GM21786 (cell line): ENCODE measurements around the gene WNT10A.

Experiments used
- ATAC-seq: cut with Tn5 transposase; IDR thresholded peaks from one replicate; pipeline ENCODE4 v1.9.1; 2021; ENCODE audit not compliant: unreplicated experiment

Gene WNT10A

DNA sequence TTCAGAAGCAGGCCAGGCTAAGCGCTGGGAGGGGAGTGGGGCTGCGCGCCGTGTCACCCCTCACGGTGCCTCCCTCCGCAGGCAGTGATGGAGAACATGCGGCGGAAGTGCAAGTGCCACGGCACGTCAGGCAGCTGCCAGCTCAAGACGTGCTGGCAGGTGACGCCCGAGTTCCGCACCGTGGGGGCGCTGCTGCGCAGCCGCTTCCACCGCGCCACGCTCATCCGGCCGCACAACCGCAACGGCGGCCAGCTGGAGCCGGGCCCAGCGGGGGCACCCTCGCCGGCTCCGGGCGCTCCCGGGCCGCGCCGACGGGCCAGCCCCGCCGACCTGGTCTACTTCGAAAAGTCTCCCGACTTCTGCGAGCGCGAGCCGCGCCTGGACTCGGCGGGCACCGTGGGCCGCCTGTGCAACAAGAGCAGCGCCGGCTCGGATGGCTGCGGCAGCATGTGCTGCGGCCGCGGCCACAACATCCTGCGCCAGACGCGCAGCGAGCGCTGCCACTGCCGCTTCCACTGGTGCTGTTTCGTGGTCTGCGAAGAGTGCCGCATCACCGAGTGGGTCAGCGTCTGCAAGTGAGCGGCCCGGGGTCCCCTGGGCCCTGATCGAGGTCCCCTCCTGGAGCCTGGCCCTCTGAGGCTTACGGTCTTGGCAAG lies 12.2 kb downstream of the WNT10A start:
- ATAC-seq, result peak; percentile 44

DNA sequence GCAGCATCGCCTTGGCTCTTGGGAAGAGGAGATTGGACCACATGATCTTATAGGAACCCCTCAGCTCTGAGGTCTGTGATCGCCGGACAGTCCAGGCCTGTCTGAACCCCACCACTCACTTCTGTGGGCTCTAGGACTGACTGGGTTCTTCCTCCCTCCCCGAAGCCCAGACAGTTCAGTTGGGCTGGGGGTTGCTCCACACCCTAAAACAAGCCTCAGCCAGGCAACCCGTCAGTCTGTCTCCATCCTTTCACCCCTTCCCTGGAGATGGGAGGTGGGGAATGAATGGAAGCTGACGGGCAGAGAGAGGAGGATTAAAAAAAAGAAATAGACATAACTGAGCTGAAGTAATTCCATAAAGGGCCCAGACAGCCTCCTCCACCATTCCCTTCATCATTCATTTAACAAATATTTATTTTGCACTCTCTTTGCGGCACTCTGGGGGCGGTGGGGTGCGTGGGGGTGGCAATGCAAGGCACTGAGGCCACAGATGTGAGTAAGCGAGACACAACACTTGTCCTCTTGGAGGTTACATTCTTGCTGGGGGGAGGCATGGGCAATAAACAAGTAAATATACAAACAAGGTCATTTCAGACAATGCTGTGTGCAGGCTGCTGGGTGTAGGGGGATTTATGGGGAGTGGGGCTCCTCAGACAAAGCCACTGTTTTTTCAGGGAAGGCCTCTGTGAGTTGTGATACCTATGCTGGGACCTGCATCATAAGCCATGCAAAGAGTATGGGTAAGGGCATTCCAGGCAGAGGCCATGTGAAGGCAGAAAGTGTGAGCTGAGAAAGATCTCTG lies 12.9 kb downstream of the WNT10A start:
- ATAC-seq, result no peak

DNA sequence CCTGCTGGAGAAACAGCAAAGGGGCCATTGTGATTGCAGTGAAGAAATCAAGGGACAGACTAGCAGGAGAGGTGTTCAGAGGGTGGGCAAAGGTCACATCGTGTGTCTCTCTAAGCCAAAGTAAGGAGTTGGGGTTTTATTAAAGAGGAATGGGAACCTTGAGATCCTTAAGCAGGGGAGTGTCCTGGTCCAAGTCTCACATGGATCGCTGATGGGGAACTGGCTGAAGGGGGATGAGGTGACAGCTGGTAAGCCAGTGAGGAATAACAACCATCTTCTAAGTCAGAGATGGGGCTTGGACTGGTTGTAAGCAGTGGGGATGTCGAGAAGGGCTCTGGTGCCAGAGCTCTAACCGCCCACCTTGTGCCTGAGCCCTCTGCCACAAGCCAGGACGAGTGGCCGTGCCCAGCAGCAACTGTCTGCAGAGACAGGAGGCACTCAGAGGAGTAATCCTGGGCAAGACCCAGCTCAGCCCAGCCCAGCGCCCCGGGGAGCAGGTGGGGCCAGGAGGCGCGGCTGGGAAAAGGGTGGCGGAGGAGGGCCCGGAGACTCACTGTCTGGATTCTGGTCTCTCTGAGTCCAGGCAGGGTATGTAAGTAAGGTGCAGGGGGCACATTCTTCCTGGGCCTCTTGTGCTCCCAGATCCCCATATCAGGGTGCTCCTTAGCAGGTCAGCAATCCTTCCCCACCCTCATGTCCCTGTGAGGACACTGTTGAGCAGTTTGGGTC lies 13.7 kb downstream of the WNT10A start:
- ATAC-seq, result no peak

DNA sequence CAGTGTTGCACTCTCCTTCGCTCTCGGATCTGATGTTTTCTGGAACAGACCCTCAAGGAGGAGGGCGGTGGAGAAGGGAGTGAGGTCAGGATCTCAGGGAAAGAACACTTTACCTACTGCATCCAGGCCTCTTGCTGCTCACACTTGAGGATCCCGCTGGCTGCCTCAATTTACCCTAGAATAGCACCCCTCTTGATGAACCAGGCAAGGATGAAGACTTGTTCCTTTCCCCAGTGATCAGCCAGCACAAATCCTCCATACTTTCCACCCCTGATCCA lies 14.2 kb downstream of the WNT10A start:
- ATAC-seq, result no peak

DNA sequence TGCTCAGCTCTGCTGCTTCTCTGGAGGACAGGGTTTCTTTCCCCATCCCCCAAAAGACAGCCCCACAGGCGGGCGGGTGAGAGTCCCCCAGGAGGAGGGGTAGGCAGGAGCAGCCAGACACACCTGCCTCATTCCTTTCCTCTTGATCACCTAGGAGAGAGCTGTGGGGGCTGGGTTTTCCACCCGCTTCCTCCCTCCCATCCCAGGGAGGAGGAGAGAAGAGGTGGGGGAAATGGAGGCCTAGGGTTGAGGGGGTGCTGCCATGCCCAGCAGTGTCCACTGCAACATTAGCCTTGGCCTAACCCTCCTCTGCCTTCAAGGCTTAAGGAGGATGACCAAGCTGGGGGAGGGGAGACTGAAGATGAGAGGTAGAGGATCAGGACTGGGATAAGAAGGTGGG lies 14.7 kb downstream of the WNT10A start:
- no peak for ATAC-seq

DNA sequence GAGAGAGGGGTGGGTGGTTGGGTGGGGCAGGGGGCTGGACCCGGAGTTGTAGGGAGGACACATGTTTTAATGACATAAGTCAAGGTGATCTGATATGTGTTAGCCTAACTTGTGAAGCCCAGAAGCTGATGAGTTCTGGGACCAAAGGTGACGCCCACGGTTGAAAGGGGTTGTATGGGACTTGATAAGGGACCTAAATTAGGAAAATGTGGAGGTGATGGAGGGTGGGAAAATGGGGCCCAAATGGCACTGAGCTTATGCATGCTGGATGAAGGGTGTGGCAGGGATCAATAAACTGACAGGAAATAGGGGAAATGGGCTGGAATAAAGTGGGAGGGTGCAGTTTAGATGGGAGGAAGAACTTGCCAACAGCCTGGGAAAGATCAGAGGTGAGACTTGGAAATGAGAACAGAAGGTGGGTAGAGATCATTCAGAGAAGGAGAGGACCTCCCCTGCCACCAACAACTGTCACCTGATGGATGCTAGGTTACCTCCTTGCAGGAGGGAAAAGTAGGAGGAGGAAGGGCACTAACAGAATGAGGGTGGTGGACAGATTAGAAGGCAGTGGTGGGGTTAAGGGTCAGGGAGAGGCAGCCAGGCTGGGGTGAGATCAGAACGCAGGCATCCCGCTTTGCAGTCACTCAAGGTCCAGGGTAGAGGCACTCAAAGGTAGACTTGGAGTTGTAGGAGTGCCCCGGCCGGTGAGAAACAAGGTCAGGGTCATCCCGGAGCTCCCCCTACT lies 15.3 kb downstream of the WNT10A start:
- ATAC-seq, result peak; percentile 14

DNA sequence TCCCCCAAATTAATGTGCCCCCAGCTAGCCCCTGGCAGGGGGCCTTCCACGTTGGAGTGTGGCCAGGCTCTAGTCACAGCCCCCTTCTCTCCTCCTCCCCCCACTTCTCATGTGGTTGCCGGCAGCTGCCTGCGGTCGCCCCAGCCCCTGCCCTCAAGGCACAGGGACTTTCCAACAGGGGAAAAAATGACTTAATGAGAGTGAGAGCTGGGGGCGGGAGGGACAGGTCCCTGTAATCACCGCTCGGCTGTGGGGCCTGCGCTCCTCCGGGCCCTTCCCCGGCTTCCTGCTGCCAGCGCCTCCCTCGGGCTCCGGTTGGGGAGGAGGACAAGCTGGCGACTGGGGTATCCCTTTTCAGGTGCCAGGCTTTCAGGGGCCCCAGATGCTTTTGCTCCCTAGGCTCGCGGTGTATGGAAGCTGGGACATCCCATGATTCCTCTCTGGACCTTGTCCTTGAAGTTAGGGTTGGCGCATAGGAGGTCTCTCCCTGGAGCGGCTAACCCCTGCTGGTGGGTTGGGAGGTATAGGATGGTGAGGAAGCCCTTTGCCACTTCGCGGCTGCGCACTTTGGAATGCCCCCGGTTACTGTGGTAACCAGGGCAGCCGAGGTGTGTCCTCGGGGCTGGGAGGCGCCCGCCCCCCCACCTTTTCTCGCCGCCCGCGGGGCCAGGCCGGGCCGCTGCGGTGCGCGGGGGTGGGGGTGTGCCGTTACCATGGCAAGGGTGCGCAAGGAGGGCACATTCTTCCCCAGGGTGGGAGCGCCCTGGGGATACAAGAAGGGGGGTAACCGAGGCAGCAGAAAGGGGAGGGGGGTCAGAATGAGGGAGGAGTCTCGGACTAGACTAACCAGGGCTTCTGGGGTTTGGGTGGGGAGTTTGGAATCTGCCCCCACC lies 16.1 kb downstream of the WNT10A start:
- peak; percentile 67 for ATAC-seq

DNA sequence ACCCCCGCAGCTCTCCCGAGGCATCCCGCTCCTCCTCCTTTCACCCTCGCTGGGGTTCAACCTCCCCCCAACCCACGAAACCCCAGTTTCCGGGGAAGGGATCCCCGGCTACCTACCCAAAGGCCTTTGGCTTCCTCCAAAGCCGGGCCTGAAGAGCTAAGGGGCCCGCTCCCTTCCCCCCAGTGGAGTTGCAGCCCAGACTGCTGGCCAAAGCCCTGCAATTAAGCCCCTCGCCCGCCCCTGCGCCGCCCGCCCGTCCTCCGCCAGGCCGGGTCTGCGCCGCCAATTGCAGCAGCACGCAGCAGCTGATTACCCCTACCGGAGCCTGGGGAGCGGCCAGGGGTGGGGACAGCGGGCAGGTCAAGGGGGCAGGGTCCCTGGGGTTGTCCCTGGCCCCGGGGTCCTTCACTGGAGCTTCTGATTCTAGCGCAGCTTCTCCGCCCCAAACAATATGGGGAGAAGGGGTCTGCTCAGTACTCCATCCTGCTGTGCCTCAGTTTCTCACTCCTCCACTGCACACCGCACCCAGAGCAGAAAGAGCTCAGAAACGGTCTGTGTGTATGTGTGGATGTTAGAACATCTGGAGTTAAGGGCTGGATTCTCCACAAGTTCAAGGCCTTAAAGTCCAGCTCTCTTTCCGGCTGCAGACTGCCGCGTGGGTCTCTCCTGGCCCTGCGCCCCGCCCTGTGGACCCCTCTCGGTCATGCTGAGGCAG lies 16.9 kb downstream of the WNT10A start:
- no peak for ATAC-seq

DNA sequence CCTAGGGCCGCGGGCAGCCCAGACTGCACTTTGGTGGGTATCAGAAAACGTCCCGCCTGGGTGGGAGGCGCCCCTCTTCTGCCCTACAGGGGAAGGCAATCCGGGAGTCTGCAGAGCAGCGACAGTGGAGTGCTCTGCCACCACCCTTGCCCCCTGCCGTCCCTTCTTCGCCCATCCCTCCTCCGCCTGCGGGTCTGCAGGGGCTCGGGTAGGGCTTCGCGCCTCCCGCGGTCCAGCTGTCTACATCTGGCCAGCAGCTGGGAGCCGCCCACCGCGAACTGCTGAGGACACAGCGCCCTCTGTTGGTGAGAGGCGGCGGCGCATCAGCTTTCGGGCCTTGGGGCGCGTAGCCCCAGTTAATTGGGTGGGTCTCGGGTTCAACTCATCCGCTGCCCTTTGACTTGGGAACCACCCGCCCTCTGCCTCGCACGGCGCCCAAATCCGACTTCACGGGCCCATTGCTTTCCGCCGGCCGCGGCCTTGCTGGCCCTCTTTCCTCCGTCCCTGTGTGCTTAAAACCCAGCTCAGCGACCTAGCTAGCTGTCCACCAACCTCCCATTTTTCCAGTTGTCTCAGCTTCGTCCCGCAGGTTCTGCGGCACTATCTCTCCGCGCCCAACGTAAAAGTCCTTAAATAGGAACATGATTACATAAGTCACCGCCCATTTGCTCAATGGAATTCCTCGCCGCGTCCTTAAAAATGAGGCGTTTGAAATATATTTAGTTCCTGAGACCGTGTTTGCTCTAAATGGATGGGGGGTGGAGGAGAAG lies 17.6 kb downstream of the WNT10A start:
- peak; percentile 21 for ATAC-seq

DNA sequence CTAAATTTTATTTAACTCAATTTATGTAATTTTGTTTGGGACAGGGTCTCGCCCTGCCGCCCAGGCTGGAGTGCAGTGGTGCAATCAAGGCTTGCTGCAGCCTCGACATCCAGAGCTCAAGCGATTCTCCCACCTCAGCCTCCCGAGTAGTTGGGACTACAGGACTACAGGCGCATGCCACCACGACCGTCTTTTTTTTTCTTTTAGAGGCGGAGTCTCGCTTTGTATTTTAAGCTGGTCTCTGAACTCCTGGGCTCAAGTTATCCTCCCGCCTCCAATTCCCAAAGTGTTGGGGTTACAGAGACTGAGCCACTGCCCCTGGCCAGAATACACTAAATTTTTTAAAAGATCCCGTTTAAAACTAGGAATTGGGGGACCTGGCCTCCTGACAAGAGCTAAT lies 18.5 kb downstream of the WNT10A start:
- no peak for ATAC-seq

DNA sequence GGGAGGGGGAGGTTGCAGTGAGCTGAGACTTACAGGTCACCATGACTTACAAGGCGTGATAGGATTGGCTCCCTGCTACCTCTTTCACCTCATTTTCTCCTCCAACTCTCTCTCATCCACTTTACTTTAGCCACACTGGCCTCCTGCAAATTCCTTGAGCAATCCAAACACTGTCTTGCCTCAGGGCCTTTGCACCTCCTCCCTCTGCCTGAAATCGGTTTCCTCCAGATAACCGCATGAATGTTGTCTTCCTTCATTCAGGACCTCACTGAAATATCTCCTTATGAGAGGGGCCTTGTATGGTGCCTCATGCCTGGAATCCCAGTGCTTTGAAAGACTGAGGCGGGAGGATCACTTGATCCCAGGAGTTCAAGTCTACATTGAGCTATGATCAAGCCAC lies 21.8 kb downstream of the WNT10A start:
- no peak for ATAC-seq

DNA sequence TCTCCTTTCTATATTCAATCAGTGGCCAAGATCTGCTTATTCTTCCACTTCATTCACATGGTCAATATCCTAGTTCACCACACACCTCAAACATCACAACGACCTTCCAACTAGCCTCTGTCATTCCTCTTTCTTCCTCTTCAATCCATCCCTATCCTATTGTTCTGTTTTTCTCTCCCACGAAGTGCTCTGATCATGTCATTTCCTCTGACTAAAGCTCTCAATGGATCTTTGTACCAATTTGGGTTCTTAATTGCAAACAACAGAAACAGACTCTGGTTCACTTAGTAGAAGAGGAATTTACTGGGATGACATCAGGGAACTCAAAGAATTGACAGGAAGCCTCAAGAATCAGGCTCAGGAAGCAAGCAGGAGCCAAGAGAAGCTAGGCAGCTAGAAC lies 23.5 kb downstream of the WNT10A start:
- no peak for ATAC-seq

DNA sequence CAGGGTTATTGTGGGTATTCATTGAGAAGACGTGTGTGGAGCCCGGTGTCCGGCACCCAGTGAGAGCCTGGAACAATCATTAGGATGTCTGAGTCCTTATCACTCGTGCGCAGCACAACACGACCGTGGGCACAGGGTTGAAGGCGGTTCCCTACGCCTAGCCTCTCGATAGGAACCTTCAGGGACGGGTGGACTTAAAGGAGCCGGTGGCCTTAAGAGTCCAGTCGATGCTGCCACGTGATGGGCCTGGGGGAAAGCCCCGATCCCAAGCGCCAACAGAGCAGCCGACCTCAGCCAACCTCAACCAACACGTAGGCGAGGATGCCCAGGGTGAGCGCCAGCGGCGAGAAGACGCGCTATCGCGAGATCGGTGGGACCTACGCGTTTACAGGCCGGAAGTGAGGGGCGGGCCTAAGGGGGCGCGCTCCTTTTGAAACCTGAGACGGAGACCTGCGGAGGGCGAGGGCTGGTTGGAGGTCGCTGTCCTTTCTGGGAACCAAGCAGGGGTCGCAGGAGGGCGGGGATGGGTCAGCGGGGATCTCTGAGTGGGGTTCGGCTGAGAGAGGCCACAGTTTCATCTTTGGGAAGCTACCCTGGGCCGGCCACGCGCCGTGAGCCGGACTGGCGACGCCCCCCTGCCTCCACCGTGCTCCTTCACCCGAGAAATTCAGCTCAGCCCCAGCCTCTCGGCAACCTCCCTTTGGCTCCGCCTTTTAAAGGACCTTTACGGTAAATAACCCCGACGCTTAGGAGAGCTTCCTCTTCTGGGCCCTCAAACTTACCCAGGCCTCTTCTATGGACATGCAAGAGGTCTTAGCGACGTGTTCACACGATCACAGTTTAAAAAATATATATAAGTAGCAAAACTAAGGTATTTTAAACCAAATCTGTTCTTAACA lies 28.3 kb downstream of the WNT10A start:
- peak; percentile 90 for ATAC-seq

DNA sequence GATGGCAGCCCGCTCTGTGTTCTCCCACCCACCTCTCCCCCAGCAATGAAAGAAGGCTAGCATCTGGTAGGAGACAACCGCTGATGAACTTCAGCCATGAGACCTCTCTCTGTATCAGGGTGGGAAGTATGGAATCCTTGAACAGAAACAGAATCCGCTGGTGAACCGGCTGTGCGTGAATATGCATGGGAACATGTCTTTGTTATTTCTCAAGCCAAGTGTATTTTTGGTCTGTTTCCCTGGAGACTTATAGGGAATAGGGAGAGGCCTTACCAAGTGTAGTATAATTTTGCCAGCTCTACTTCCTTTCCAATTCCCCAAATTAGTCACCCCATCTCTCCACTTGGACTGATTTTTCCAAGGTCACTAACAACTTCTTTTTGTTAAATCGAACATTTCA lies 30.1 kb downstream of the WNT10A start:
- ATAC-seq, result no peak

DNA sequence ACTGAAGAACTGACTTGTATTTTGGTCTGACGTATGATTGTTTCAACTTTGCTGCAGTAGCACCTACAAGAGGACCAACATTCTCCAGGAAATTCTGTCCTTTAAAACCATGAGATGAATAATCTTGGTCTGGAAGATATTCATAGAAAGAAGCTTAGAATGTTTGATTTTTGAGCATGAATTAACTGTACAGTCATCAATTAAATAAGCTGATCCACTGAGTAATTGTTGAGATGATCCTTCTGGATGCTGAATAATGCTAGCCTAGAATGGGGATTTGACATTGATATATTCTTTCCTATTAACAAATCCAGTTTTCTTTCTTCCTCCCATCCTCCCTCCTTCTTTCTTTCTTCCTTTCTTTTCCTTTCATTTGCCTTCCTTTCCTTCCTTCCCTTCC lies 39.9 kb downstream of the WNT10A start:
- no peak for ATAC-seq

DNA sequence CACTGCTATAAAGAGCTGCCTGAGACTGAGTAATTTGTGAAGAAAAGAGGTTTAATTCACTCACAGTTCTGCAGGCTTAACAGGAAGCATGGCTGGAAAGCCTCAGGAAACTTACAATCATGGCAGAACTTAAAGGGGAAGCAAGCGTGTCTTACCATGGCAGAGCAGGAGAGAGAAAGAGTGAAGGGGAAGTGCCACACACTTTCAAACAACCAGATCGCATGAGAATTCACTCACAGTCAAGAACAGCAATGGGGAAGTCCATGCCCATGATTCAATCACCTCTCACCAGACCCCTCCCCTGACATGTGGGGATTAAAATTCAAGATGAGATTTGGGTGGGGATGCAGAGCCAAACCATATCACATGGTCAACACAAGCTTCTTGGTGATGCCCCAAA lies 44.1 kb downstream of the WNT10A start:
- ATAC-seq, result no peak

DNA sequence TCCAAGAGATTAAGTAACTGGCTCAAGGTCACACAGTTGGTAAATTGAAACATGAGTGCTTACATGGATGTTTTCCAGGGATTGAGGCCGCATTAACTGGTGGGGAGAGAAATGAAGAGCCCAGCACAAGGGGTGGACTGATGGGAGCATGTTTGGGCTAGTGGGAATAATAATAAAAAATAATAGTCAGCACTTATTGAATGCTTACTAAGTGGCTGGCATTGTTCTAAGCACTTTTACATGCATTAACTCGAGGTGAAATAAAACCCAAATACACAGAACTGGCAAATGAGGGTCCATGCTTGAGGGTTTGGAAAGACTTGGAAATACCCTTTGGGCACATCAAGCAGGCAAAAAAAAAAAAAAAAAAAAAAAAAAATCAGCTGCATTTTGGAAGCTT lies 44.8 kb downstream of the WNT10A start:
- ATAC-seq, result no peak

DNA sequence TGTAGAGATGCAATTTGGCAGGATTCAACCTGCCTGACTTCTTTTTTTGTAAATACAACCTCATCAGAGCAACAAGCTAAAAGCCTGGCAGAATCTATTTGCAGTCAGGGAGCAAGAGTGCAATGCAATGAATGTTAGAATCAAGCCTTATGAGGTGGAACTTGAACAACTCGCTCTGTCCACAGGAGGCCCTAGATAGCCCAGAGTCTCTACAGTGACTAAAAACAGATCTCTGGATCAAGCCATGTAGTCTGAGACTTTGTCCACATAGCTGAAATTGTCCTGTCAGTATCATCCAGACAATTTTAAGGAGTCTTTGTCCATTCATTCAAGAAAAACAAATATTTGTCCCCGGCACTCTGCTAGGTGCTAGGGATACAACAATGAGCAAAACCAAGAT lies 46.8 kb downstream of the WNT10A start:
- ATAC-seq, result no peak
